OCI-M1 (cell line): ENCODE data around the gene PPL.

ENCODE experiments used
- DNase-seq: peaks from one replicate; lab custom pipeline; 2025; lab: John Stamatoyannopoulos, UW

Gene PPL

GRCh38 chr16:4864728-4865127 lies 72.2 kb downstream of the PPL start:
- DNase-seq, result no peak

GRCh38 chr16:4862639-4863038 lies 74.3 kb downstream of the PPL start:
- DNase-seq, result no peak

- DNase-seq, result no peak
These were observed 76.1 kb downstream of the PPL start for GRCh38 chr16:4860727-4861342.

GRCh38 chr16:4859900-4860255 lies 77.1 kb downstream of the PPL start:
- DNase-seq, result no peak

DNA sequence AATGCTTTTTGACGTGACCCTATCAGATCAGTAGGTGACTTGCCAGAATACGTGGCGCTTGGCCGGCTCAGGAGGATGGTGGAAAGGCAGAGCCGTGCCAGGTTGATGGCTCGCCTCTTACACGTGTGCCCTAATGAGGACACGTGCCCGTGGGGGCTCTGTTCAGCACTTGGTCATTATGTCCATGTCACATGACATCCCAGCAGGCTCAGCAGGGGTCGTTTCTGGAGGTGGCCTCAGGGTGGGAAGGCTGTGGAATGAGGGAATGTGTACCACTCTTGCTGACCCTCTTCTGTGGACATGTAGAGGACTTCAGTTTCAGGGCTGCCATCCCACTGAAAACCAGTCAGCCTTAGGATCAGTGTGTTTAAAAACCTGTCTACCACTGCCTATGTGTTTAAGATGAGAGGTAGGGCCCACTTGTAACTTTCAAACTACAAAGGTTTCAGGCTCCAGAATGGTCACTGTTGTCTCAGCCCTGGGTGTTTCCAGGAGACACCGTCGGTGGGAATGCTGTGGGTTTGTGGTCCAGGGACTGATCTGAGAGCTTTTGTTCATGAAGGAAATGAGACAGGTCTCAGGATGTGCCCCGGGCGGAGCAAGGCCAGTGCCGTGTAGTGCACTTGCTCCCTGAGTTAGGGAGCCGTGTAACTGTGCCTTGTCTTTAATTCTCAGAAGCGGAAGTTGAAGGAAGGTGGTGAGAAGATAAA lies 77.6 kb downstream of the PPL start:
- no peak for DNase-seq

DNA sequence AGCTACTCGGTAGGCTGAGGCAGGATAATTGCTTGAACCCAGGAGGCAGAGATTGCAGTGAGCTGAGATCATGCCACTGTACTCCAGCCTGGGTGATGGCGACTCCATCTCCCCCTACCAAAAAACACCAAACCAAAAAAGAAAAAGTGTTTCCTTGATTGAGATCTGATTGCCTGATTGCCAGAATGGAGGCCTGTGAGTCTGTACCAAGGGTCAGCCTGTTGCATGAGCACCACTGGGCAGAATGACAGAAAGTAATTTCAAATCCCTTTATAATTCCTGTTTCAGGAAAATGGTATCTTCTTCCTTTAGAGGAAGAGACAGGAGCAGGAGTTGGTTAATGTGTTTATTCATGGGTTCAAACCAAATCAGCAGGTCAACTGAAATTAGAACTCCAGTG lies 81.1 kb downstream of the PPL start:
- no peak for DNase-seq

DNA sequence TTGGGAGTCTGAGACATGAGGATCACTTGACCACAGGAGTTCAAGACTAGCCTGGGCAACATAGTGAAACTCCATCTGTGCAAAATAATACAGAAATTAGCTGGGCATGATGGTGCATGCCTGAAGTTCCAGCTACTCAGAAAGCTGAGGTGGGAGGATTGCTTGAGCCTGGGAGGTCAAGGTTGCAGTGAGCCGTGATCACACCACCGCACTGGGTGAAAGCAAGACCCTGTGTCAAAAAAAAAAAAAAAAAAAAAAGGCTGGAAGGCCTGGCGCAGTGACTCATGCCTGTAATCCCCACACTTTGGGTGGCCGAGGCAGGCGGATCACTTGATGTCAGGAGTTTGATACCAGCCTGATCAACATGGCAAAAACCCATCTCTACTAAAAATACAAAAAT lies 81.6 kb downstream of the PPL start:
- DNase-seq, result no peak

DNA sequence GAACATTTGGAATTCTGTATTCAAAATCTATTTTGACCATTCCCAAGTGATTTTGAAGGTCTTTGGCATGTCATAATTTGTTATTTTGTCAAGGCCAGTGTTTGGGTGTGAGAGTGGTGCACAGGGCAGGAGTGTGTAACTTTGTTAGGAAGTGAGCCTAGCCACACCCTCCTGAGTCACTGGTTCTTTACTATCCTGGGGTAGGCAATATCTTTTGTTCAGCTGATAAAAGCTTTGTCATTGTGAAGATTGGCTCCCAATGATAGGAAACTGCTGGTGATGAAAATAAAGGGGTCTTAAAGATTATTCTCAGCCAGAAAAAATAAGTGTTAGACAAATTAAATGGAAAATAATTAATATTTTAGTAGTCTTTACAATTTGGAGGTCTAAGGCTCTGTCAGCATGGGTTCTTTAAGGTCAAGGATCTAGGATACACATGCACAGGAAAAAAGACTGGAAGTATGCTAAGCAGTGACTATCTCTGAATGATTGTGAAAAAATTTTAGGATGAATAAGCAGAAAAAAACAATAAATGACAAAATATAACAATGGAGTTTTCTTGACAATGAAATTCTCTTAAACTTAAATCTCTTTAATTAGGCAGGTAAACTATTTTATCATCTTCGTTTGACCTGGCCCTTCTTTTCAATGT lies 84.6 kb downstream of the PPL start:
- DNase-seq, result peak; percentile 54

DNA sequence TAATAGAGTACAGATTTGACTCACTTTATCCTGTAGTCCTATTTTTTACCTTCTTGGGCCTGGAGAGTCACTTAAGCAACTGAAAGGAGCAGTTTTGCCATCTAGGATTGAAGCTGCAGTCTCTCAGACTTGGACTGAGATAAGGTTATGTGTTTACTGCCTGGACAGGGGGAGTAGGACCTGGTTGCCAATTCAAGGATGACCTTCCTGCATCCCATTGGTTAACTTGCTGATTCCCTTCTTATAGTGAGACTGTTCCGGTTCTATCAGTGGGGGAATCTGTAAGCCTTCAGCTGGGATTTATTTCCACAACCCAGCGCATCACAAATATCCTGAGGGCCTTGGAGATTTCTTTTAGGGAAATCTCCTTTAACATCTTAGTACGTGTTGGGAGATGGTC lies 86.7 kb downstream of the PPL start:
- peak; percentile 15 for DNase-seq

DNA sequence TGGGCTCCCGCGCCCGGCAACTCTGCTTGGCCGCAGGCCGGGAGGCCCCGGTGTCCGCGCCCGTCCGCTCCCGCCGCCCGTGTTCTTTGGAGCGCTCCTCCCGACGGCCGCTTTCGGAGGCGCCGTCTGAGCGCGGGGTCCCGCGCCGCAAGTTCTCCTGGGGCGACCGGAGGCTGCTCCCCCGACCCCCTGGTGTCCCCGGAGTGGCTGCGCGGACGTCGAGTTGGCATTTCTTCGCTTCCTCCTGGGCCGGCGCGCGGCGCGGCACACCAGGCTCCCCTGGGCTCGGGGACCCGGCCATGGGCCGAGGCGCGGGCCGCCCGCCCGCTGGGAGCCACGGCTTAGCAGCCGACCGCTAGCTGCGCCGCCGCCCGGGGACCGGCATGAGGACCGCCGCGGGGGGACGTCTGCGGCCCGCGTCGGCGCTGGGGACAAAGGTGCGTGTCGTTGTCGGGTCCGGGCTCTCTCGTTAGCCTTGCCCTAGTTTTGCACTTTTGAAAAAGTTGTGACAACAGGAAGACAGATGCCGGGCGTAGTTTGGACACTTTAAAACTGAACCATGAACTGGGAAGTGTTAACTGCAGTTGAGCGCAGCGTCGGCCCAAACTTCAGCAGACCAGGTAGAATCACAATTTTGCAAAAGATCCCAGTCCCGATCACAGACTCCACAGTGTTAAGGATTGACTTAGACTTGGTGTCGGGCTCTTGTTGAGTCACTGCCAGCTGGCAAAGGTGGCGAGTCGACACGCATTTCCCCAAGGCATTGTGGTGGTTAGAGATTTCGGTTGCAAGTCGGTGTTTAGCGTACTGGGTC lies 89.0 kb downstream of the PPL start:
- DNase-seq, result peak; percentile 65

- DNase-seq, result peak; percentile 98
These were observed 89.8 kb downstream of the PPL start, which contains the start of the genes GLYR1 and UBN1 for GRCh38 chr16:4846901-4847773. Gene GLYR1, minus strand, starts transcription at chr16:4847288. Its CDS starts 23 bp downstream, at chr16:4847265. Gene UBN1, plus strand, starts transcription at chr16:4847481. Its CDS starts 5,437 bp downstream, at chr16:4852918.

DNA sequence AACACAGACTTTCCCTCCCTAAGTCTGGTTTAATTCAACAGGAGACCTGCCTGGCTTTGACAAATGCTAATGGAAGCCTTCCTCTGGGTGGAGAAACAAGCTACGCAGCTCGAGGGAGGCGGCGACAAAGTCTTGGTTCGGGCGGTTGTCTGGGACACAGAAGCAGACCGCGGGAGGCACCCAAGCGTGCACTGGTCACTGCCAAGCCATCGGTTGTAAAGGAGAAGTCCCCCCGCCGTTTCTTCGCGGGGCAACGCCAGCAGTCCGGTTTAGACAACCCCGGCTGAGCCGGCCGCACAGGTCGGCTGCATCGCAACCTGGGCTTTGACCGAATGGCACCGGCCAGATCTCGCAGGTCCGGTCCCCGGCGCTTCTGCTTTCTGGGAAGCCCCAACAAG lies 90.4 kb downstream of the PPL start:
- peak; percentile 59 for DNase-seq

GRCh38 chr16:4840984-4841383 lies 96.0 kb downstream of the PPL start:
- no peak for DNase-seq

DNA sequence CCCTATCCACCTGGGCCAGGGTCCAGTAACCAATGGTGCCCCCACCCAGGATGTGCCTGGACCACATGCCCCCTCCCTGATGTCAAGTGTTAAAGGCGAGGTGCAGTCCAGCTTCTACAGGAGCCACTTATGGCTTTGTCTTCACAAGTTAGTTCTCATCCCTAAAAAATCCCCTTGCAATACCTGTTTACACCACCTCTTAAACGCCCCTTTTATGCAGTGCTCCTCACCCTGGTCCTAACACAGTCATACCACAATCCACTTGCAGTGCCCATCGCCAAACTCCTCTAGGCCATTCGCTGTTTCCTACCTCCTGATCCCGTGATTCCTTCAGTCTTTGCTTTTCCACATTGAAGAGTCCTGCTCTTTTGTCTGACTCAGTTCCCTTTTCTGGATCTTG lies 97.0 kb downstream of the PPL start:
- no peak for DNase-seq

DNA sequence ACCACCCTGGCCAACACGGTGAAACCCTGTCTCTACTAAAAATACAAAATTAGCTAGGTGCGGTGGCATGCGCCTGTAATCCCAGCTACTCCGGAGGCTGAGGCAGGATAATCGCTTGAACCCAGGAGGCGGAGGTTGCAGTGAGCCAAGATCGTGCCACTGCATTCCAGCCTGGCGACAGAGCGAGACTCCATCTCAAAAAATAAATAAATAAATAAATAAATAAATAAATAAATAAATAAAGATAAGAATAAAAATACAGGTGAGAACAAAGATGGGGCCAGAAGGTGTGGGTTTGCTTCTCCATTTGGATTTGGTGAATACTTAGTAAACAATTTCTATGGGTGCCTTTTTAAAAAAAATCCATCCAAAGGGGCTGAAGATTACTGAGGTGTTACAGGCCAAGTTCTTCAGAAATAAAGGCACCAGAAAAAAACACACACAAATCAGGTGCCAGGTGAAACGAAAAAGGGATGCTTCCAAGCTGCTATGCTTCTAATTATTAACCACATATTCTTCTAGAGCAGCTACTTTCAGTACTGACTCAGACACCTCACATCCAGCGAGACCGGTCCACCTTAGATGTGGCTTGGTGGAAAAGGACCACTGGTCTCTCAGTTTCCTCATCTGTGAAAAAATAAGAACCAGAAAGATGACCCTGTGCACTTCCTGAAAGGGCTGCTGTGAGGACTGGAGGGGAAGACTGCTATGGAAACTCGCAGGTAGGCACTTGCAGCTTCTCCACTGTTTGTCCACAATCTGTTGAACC lies 99.0 kb downstream of the PPL start:
- DNase-seq, result no peak

- no peak for DNase-seq
These were observed 100.2 kb downstream of the PPL start for GRCh38 chr16:4836727-4837126.

DNA sequence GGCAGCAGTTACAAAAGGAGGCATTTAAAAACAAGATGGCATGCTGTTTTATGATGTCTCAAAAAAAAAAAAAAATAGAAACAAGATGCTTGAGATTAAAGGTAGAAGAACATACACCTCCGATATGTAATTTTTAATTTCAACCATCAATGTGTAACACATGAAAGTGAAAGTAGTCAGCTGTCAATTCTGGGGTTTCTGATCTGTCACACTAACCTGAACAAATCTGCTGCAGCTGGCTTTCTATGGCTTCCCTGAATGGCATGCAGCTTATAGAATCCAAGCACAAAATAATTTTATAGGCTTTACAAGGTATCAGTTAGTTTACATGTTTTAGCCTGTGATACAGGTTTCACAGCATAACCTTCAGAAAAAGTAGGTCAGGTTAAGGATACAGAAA lies 103.4 kb downstream of the PPL start:
- no peak for DNase-seq

DNA sequence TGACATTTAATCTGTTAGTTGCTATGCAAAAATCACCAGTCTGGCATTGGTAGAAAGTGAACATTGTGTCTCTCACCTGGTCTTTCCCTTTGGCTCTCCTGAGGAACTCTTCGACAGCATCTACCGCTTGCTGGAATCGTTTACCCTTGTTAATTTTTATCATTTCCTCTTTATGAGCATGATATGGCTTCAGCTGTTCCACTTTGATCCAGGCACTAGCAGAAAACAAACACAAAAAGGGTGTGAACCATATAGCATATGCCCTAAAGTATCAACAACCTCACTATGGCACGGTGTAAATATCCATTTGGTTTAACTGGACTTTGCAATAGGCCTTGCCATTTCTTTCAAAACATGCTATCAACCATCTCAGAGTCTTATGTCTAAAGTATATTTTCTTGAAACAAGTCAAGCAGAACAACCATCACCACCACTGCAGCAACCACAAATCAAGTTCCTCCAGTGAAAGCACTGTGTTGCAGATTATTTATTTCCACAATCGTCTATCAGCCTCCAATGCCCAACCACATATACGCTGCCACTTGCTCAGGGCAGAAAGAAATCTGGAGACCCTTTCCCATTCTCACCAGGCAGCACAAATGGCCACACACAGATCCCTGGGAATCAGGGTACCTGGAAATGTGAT lies 104.1 kb downstream of the PPL start:
- DNase-seq, result no peak
